Panc1 (cell line): Measurements from ENCODE around the gene HLA-DOB.

Source experiments
- CTCF ChIP-seq: fragments of 450-650 bp; IDR thresholded peaks from 2 replicates; pipeline ENCODE4 v1.5.1; 2017; ENCODE audit warnings: mild to moderate bottlenecking
- REST ChIP-seq, 2 experiments: IDR thresholded peaks; 2 replicates each; pipeline ENCODE4 v1.6.1; 2011 to 2012; ENCODE audit warnings: low read depth in 2 of 2, control low read depth in 1 of 2, low read length in 1 of 2, mild to moderate bottlenecking in 1 of 2, moderate library complexity in 1 of 2; ENCODE audit not compliant: insufficient read depth in 1 of 2

GRCh38 chr6:32842021-32842650 lies 25.3 kb upstream of the HLA-DOB start:
- no peak for TF ChIP-seq CTCF
- no peak for TF ChIP-seq REST (IDR thresholded peaks at IDR 0.05; ENCODE audit: insufficient read depth in 1 of 2, low read depth in 2 of 2, low read length in 1 of 2)
